Thoracic aorta (tissue), 2 donors: ENCODE measurements around the gene KHDRBS1. TPM values are rescaled to one million over a fixed set of nuclear protein-coding genes. Genes with fewer than 3 reads are reported as not detected.
"Not testable (repeated sequence)": the region's sequence is repeated elsewhere in the genome, so short reads cannot be mapped to it uniquely, and the experiment has no call there.

Source experiments
- ATAC-seq: fragments of 150-250 bp; one replicate; pipeline ENCODE4 v1.8.0; 2017; ENCODE audit warnings: low read depth; ENCODE audit not compliant: insufficient number of reproducible peaks, low FRiP score
- DNase-seq: peaks from one replicate; pipeline ENCODE4 v3.0.0-alpha.2; 2020; ENCODE audit warnings: low spot score
- H3K27ac ChIP-seq, 2 donors: fragments of 200-600 bp; sonication (generic); 1 replicate in 1 of 2; 2 replicates in 1 of 2; pipeline ENCODE4 v1.5.1; 2016; ENCODE audit warnings: mild to moderate bottlenecking in 2 of 2, moderate library complexity in 2 of 2
- H3K27me3 ChIP-seq: fragments of 200-600 bp; sonication (generic); replicated peaks from 2 replicates; pipeline ENCODE4 v1.6.0; 2016; ENCODE audit warnings: mild to moderate bottlenecking; ENCODE audit not compliant: insufficient read depth
- H3K36me3 ChIP-seq: fragments of 200-600 bp; sonication (generic); one replicate; pipeline ENCODE4 v1.5.1; 2016
- H3K4me1 ChIP-seq, 2 donors: fragments of 200-600 bp; sonication (generic); 1 replicate in 1 of 2; 2 replicates in 1 of 2; pipeline versions ENCODE4 v1.5.1 to v1.6.0; 2016; ENCODE audit warnings: low read depth in 2 of 2, mild to moderate bottlenecking in 1 of 2; ENCODE audit not compliant: control insufficient read depth in 1 of 2
- H3K4me3 ChIP-seq: fragments of 200-600 bp; sonication (generic); 2 replicates; pipeline ENCODE4 v1.5.1; 2016; ENCODE audit warnings: mild to moderate bottlenecking
- H3K9me3 ChIP-seq: fragments of 200-600 bp; sonication (generic); 2 replicates; pipeline ENCODE4 v1.5.1; 2016
- CTCF ChIP-seq: fragments of 200-600 bp; sonication (generic); IDR thresholded peaks from one replicate; pipeline ENCODE4 v1.5.1; 2019; ENCODE audit warnings: antibody characterized with exemption
- total RNA-seq, 2 donors: library from RNA; depleted of rRNA; stranded (reverse); fragments of >200 nt; gene quantifications; one replicate each; pipeline versions ENCODE4 v1.1.0 to v1.2.3, GENCODE V29; 2016

KHDRBS1 gene
- total RNA-seq, 2 donors from 2014 or later: 45.5 to 82.6 TPM

DNA sequence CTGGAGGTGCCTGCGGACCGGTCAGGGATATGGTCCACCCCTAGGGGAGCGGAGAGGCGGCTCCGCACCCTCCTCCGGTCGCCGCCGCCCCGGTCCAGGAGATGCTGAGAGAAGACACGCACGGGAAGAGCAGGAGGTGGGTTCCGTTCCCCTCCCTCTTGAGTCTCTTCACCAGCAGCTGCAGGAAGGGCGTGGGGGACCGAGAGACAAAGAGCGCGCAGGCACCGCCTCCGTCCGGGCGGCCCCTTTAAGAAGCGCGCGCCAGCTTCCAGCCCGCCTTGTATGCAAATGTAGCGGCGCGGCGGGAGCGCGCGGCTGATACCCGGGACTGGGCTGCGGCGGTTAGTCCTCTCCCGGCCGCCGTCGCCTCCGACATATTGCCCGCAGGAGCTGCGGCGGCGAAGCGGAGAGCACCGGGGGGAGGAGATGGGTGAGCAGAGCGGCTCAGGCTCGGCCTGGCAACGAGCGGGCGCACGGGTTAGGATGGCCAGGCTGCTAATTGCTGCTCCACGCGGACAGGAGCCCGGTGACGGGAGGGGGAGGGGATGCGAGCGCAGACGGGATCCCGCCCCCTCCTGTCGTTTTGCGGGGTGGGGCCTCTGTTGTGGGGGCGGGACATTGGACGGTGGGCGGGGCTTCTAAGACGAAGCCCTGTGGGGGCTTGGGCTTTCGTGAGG is 59.1 kb downstream of the KHDRBS1 start, which contains the start of gene TMEM39B:
Gene TMEM39B (plus strand): TSS at position 318 of the 677 bp plus-strand sequence. CDS start 109 bp downstream, at position 427.
- ATAC-seq (peak; percentile 81), DNase-seq (peak; percentile 77)
- peak within 1 kb of the TSS; percentile 85 for H3K4me3 ChIP-seq
- no peaks in the 10 kb centered on the region for H3K9me3 ChIP-seq
- peaks cover 17% of the 10 kb centered on the region for H3K36me3 ChIP-seq
- peaks cover 15 to 36% of the 10 kb centered on the region in 2 donors for H3K4me1 ChIP-seq
- no peak for TF ChIP-seq CTCF
- H3K27ac ChIP-seq: peak within 1 kb of the TSS; percentile 81 to 94
- H3K27me3 ChIP-seq: no peaks in the 10 kb centered on the region

GRCh38 chr1:32073299-32074229 is 59.9 kb downstream of the KHDRBS1 start:
- Histone ChIP-seq H3K4me1 (peaks cover 15 to 30% of the 10 kb centered on the region in 2 donors), H3K27ac (peak overlapping the region; percentile 81 to 94), H3K4me3 (peak overlapping the region; percentile 85), H3K9me3 (no peaks in the 10 kb centered on the region), H3K36me3 (peaks cover 21% of the 10 kb centered on the region), H3K27me3 (no peaks in the 10 kb centered on the region)
- ATAC-seq (peak; percentile 17), DNase-seq (no peak)
- no peak for TF ChIP-seq CTCF

DNA sequence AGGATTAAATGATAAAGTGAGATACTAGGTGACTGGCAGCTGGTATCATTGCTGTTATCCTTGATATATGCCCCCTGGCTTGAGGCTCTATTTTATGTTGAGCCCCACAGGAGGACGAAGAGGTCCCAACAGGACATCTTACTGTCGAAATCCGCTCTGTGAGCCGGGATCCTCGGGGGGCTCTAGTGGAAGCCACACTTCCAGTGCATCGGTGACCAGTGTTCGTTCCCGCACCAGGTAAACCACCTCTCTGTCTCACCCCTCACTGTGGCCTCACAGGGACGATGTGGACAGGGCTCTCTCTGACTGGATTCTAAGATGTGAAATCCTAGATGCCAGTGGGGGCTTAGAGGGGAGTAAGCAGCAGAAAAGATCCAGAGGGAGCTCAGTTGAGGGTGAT is 61.2 kb downstream of the KHDRBS1 start:
- Histone ChIP-seq H3K4me3 (no peak overlapping the region), H3K27ac (no peak overlapping the region), H3K9me3 (no peaks in the 10 kb centered on the region), H3K4me1 (peaks cover 15 to 30% of the 10 kb centered on the region in 2 donors), H3K36me3 (peaks cover 28% of the 10 kb centered on the region), H3K27me3 (no peaks in the 10 kb centered on the region)
- DNase-seq (no peak), ATAC-seq (no peak)
- no peak for TF ChIP-seq CTCF

GRCh38 chr1:32077451-32077850 is 63.8 kb downstream of the KHDRBS1 start:
- Histone ChIP-seq H3K27ac (no peak overlapping the region), H3K36me3 (peaks cover 28% of the 10 kb centered on the region), H3K4me3 (no peak overlapping the region), H3K27me3 (no peaks in the 10 kb centered on the region), H3K4me1 (peaks cover 5 to 12% of the 10 kb centered on the region in 2 donors), H3K9me3 (no peaks in the 10 kb centered on the region)
- DNase-seq (no peak), ATAC-seq (no peak)
- TF ChIP-seq CTCF: no peak

GRCh38 chr1:32082022-32082421 is 68.4 kb downstream of the KHDRBS1 start:
- Histone ChIP-seq H3K27me3 (no peaks in the 10 kb centered on the region), H3K36me3 (peaks cover 36% of the 10 kb centered on the region), H3K9me3 (no peaks in the 10 kb centered on the region), H3K4me3 (no peak overlapping the region), H3K27ac (no peak overlapping the region), H3K4me1 (no peaks in the 10 kb centered on the region)
- no peak for TF ChIP-seq CTCF
- no peak for ATAC-seq
- no peak for DNase-seq

DNA sequence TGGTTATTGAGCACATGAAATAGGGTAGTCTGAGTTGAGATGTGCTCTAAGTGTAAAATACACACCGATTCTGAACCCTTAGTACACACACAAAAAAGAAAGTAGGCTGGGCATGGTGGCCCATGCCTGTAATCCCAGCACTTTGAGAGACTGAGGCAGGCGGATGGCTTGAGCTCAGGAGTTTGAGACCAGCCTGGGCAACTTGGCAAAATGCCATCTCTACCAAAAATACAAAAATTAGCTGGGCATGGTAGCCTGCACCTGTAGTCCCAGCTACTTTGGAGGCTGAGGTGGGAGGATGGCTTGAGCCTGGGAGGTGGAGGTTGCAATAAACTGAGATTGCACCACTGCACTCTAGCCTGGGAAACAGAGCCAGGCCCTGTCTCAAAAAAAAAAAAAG is 72.7 kb downstream of the KHDRBS1 start:
- not testable (repeated sequence) for DNase-seq, H3K4me3 ChIP-seq, H3K4me1 ChIP-seq, H3K9me3 ChIP-seq, H3K27ac ChIP-seq, ATAC-seq, H3K27me3 ChIP-seq
- peaks cover 26% of the 10 kb centered on the region for H3K36me3 ChIP-seq
